Erythroblast (primary cell): ENCODE data around the gene GFM1.

Source experiments
- DNase-seq, 2 experiments: peaks; one replicate each; lab custom pipeline; 2025; lab: John Stamatoyannopoulos, UW
- GATA1 ChIP-seq: IDR thresholded peaks from 2 replicates; pipeline ENCODE4 v1.6.1; 2011; ENCODE audit warnings: low read depth, mild to moderate bottlenecking, control low read depth, low read length, moderate library complexity
- POLR2A ChIP-seq: IDR thresholded peaks from 2 replicates; pipeline ENCODE4 v1.6.1; 2011; ENCODE audit warnings: mild to moderate bottlenecking, low read length

GFM1 gene

GRCh38 chr3:158696618-158697017 is 52.3 kb downstream of the GFM1 start:
- no peak for DNase-seq
- TF ChIP-seq GATA1 (no peak), POLR2A (no peak)

DNA sequence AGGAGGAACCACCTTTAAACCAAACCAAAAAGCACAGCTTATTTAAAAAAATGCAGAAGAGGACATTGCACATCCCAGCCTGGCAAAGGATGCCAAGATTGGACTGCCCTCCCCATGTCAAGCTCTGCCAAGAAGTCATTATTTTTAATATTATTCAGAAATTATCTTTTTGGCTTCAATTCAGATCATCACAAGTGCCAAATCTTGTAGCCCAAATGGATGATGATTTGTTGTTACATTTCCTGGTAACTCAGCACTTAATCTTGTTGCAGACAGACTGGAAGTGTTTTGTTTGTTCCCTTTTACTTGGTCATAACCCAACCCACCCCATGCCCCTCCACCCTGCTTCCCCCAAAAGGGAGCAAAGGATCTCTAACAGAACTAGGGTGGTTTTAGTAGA is 56.2 kb downstream of the GFM1 start:
- no peak for TF ChIP-seq POLR2A
- TF ChIP-seq GATA1 = no peak
- DNase-seq = peak; percentile 29 to 61

DNA sequence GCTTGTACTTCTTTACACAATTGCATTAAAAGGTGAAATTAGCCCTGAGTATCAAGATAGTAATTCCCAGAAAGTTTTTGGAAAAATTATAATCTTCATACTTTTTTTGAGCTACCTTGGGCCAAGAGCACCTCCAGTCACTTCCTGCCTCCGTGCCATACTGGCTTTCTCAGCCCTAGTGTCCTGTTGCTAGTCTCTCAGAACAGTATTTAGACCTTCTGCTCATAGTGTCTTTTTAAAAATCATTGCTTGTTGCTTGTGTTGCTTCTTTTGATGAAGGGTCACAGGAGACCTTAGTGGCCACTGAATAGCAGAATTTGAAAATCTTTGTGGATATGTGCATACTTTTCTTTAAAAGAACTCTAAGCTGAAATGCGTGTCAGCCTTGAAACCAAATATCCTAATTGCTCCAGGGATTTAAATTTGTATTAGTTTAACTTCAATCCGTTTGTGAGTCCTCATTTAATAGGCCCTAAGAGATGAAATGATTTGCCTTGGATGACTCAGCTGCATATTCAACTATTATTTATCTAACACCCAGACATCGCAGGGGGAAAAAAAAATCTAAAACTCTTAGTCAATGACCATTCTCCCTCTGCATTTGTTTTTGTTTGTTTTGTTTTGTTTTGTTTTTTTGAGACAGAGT is 57.2 kb downstream of the GFM1 start:
- no peak for TF ChIP-seq GATA1
- TF ChIP-seq POLR2A = no peak
- DNase-seq = no peak

DNA sequence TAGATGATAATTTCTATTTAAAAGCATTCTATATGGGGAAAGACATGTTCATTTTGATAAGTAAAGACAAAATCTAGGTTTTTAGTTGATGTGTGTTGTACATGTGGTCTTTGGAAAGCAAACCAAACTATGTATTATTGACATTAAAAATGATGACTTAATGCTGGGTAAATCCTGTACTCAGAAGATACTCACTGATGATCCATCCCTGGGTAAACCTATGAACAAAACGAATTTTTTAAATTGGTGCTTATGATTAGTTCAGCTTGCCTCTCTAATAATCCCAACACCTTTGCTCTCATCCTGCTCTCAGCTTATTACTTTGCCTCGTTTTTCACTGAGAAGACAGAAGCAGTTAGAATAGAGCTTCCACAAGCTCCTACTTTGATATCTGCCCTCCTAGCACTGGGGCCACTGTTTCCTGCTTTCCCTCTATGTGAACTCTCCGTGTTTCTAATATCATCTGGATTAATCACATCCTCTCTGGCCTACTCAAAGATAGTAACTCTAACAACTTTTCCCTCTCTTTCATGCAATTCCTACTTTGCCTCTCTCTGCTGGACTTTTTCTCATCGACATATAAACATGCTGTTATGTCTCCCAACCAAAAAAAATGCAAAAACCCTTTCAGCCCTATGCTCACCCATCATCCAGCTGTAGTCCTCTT is 58.6 kb downstream of the GFM1 start:
- TF ChIP-seq GATA1 (no peak), POLR2A (no peak)
- no peak for DNase-seq

DNA sequence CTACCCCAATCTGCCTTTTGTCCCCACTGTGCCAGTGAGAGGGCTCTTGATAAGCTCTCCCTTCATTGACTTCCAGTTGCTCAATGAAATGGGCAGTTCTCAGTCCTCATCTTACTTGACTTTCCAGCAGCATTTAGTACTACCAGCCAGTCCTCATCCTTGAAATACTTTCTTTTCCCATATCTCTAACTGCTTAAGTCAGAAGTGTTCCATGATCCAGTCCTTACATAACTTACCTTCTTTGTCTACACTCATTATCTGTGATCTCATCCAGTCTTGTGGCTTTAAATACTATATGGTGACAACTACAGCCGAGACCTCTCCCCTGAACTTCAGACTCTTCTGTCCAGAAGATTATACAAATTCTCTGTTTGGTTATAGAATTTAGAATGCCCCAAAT is 59.2 kb downstream of the GFM1 start:
- no peak for DNase-seq
- TF ChIP-seq GATA1 = no peak

DNA sequence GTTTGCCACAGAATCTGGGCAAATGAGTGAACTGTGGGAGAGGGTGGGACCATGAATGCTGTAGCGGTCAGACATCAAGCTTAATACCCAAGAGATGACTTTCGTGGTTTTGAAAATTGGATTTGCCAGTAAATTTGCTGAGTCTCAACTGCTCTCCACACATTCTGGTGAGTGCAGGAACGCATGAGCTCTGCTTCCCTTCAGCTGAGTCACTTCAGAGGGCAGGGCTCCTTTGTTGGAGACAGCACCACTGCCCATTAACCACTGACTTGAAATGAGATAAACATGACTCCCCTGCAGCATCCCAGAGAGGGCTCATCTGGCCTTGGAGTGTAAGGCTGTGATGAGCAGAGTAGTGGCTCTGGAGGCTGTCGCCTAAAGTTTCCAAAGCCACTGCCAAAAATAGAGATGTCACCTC is 65.3 kb downstream of the GFM1 start:
- peak; percentile 82 to 86 for DNase-seq
- TF ChIP-seq POLR2A (peak; percentile 65), GATA1 (no peak)

- DNase-seq = no peak
- no peak for TF ChIP-seq GATA1
- no peak for TF ChIP-seq POLR2A
These were observed 66.3 kb downstream of the GFM1 start for GRCh38 chr3:158710601-158711000.

DNA sequence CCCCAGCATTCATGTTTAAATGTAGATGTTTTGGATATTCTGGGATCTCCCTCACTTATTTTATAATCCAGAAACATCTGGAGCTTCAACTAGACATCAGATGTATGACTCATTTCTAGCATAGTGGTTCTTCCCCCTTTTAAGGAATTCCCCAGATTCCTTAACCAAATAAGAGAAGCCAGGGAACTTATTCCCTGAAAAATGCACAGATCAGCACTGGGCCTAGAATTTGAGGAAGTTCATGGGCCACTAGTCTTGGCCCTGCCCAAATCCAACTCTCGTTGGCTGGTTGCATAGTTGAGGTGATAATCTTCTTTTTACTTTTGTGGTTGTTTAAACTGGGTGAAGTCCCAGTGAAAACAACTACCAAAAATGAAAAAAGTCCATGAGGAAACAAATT is 67.6 kb downstream of the GFM1 start:
- TF ChIP-seq POLR2A = no peak
- no peak for TF ChIP-seq GATA1
- DNase-seq = no peak

- TF ChIP-seq POLR2A (no peak), GATA1 (no peak)
- no peak for DNase-seq
These were observed 68.1 kb downstream of the GFM1 start for GRCh38 chr3:158712443-158712842.

GRCh38 chr3:158713094-158713499 is 68.8 kb downstream of the GFM1 start:
- TF ChIP-seq POLR2A = peak; percentile 51
- TF ChIP-seq GATA1 = no peak
- peak; percentile 86 to 91 for DNase-seq

- TF ChIP-seq POLR2A (no peak), GATA1 (no peak)
- no peak for DNase-seq
These were observed 73.2 kb downstream of the GFM1 start for GRCh38 chr3:158717576-158717975.

DNA sequence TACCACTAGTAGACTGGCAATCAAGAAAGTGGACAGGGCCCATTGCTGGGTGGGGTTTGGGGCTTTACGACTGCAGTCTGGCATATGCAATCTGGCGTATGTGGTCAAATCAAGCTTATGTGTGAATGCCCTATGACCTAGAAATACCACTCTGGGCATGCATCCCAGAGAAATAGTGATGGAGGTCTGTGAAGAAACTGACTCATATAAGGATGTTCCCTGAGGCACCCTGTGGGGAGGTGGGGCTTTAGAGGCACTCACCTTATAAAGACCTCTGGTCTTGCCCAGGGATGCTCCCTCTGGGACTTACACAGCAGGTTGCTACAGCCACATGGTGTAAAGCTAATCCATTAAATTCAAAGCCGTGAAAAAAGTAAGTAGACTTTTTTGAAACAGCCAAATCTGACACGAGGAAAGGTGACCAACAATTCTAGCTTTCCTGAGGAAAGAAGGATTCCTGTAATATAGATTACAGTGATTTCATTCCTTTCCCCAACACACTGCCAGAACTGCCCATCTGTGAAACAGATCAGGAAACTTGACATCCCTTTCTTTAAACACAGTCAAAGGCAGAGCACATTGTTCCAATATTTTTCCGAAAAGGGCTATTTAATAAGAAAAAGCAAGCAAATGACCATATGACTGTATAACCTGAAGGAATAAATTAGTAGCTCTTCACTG is 74.3 kb downstream of the GFM1 start:
- TF ChIP-seq POLR2A (no peak), GATA1 (no peak)
- no peak for DNase-seq

DNA sequence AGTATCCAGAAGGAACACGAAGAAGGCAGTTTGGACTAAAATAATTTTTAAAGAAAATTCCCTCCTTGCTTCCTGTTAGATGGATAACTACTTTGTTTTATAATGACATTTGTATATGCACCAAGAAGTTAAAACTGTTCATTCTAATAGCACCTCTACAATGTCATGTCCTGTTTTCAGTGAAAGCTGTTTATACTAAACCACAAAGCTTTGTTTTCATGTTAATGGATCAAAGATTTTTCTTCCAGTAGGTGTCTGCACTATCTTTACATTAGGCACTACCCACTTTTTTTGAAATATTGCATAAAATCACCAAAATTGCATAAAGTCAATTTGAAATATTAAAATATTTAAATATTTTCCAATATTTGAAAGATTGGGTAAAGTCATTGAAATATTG is 77.8 kb downstream of the GFM1 start:
- DNase-seq = no peak
- TF ChIP-seq GATA1 = no peak
- no peak for TF ChIP-seq POLR2A

- no peak for DNase-seq
- TF ChIP-seq GATA1 = no peak
- TF ChIP-seq POLR2A = no peak
These were observed 79.7 kb downstream of the GFM1 start for GRCh38 chr3:158723991-158724390.

DNA sequence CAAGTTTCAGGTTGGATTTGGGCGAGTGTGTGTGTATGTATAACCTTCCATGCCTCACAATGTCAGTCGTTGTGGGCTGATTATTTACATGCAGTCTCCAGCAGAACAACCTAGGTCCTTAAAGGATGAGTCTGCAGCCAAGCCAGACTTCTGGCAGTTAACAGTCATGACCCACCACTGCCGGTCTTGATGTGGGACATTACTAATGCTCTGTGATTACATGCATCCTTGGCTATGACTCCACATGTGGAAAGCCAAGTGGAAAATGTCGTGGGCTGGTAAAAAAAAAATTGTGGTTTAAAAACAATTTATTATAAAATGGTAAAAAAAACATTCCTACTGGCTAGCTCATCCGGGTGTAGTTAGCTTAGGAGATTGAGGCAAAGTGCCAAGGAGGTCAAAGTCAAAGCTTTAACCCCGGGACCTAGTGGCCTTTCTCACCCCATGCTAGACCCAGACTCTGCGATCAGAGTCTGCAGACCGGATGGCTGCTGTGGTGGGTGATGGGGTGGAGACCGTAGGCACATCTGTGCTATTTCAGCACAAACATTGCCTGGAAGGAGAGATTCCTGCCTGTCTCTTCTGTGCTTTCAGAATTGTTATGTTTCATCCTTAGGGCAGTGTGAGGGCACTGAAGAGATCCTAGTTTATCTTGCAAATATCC is 81.2 kb downstream of the GFM1 start:
- DNase-seq = peak; percentile 17 to 32
- TF ChIP-seq POLR2A = peak; percentile 27
- no peak for TF ChIP-seq GATA1
